ENCODE results near the gene EPN2.
"Not testable (repeated sequence)": the region's sequence is repeated elsewhere in the genome, so short reads cannot be mapped to it uniquely, and the experiment has no call there.

EPN2 gene

DNA sequence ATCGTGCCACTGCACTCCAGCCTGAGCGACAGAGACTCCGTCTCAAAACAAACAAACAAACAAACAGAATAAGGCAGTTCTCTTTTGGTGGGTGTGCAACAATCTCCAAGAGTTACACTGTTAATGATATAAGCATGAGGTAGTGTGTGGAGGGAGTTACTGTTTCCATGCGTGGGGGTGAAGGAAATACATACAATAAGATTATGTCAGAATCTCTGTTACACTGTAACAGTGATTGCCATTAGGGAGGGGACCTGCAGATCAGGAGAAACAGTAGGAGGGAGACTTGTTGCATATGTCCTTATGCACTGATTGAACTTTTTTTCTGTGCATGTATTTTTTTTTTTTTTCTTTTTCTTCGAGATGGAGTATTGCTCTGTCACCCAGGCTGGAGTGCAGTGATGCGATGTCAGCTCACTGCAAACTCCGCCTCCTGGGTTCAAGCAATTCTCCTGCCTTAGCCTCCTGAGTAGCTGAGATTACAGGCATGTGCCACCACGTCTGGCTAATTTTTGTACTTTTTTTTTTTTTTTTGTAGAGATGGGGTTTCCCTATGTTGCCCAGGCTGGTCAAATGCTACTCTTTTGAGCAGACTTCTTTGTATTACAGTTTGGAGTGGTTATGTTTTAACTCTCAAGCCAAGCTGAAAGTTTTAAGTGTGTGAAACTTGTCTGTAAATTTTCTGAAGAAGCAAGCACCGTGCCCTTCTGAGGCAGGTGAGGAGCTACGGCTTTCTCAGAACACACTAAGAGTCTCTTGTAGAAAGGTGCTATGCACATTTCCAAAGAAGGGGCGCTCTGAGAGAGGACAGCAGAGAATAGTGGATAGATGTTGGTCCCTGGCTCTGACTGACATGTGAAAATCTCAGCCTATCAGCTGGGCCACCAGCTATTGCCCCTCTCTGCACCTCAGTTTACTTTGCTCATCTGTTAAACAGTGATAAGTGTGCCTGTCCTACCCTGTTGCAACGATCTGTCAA is 10.3 kb upstream of the EPN2 start:
- H3K9me3 ChIP-seq; H3K27me3 ChIP-seq (ENCODE audit: low read depth); H3K4me3 ChIP-seq; H3K36me3 ChIP-seq (replicated peaks); H3K4me1 ChIP-seq; DNase-seq (ENCODE audit: low spot score in 2 of 2); in situ Hi-C loops (cut with MboI; ENCODE audit: low sequenced_read_pairs): not testable (repeated sequence)

DNA sequence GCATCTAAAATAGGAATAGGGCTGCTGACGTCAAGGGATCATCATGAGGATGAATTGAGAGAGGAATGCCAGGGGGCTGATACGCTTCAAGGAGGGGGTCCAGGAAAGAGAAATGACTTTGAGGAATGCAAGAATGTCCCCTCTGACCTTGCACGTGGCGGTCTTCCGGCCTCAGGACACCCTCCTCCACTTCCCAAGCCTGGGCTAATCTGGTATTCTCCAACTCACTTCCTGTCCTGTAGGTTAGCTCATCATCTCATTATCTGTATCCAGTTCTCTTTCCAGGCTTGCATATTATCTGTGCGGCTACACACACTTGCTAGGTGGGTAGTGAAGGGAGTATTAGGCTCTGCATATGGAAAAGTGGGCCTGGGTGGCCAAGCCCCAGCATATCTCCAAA is 2.5 kb upstream of the EPN2 start:
- H3K4me1 ChIP-seq, result not testable (repeated sequence)

DNA sequence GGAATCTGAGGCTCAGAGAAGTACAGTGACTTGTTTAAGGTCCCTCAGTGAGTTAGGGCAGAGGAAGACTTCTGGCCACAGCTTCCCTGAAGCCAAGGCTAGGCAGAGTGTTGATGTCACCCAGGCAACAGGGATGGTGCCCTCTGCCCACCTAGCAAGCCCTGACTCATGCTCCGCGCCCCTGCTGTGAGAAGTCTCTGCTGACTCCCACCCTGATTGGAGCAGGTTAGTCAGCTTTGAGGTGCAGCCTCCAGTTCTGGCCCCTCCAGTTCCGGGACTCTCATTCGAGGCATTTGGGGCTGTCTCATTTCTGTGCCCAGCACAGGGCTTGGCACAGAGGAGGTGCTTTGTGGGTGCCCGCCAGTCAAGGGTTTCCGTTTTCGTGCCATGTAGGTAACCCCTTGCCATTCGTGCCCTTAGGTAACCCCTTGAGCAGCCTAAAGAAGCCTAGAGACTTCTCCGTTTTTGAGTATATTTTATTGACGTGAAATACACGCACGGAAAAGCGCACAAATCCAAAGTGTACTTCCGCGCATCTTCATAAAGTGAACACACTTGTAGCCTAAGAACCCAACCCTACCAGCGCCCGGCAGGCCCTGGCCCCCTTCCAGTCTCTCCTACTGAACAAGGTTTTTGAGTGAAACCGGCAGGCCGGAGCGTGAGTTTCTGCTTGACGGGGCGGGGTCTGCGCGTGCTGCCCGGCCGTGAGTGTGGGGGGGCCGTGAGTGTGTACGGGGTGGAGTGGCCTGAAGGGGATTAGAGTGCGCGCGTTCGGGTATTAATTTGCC is 621 bp upstream of the EPN2 start:
- H3K36me3 ChIP-seq (replicated peaks); H3K9me3 ChIP-seq; H3K4me3 ChIP-seq; in situ Hi-C loops (cut with MboI; ENCODE audit: low sequenced_read_pairs); H3K27me3 ChIP-seq (ENCODE audit: low read depth); H3K4me1 ChIP-seq; DNase-seq (ENCODE audit: low spot score in 2 of 2): not testable (repeated sequence)

More for the DNA sequence above, 2.5 kb upstream of the EPN2 start:
- H3K4me3 ChIP-seq; in situ Hi-C loops (cut with MboI; ENCODE audit: low sequenced_read_pairs); DNase-seq (ENCODE audit: low spot score in 2 of 2); H3K9me3 ChIP-seq; H3K36me3 ChIP-seq (replicated peaks); H3K27me3 ChIP-seq (ENCODE audit: low read depth): not testable (repeated sequence)

DNA sequence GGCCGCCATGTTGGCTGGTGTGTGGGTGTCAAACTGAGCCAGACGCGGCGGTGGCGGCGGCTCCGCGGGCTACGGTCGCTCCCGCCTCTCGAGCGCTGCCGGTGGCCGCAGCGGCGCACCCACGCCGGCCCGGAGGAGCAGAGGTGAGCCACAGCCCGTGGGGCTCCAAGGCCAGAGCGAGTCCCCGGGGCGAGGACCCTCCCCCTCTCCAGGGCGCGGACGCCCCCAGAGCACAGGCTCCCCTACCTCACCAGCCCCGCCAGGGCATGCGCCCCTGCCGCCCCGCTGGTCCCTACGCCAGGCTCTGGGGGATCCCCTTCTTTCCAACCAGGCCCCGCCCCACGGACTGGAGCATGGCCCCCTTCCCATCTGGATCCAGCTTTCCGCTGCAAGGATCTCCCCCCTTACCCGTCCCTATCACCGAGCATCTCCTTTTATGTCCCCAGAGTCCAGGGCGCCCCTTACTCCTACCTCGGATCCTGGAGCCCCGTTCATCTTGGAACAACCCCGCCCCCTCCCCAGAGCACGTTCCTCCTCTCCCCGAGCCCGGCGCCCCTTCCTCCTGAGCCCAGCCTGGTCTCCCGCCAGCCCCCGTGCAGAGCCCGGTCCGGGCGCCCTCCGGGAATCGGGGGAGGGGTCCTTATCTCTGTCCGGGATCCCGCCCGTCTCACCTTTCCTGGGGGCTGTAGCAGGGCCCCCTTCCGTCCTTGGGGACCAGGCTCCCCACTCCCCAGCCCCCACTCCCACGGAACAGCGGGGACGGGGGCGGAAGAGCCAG is 412 bp downstream of the EPN2 start:
- peak in 1 of 2 experiments; percentile 48 for DNase-seq (ENCODE audit: low spot score in 2 of 2)
- H3K4me3 ChIP-seq, result peak overlapping the region; percentile 95
- no peaks in the 10 kb centered on the region for H3K9me3 ChIP-seq
- in situ Hi-C loops (cut with MboI; ENCODE audit: low sequenced_read_pairs), result no loop called here
- no peaks in the 10 kb centered on the region for H3K27me3 ChIP-seq (ENCODE audit: low read depth)
- H3K36me3 ChIP-seq (replicated peaks), result peaks cover 3% of the 10 kb centered on the region; the same call in 1 of the 2 replicates
- H3K4me1 ChIP-seq, result peaks cover 7% of the 10 kb centered on the region

DNA sequence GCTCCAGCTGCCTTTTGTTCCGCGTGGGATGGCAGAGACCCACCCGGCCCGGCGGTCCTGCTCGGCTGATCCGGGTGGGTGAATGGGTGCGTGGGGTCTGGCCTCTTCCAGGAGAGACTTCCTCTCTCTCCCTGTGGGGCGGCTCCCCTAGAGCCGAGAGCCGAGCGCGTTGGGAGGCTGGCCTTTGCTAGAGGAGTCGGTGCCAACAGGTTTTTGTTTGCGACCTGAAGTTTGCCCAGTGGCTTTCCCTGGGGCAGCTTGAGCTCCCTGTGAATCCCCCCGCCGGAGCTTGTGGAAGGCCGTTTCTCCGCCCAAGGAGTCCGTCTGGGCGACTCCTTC is 970 bp downstream of the EPN2 start:
- no peaks in the 10 kb centered on the region for H3K27me3 ChIP-seq (ENCODE audit: low read depth)
- DNase-seq (ENCODE audit: low spot score in 2 of 2), result peak; percentile 26 to 58
- peak overlapping the region; percentile 95 for H3K4me3 ChIP-seq
- H3K36me3 ChIP-seq (replicated peaks), result peaks cover 3% of the 10 kb centered on the region; the same call in 1 of the 2 replicates
- H3K9me3 ChIP-seq, result no peaks in the 10 kb centered on the region
- H3K4me1 ChIP-seq, result peaks cover 7% of the 10 kb centered on the region
- in situ Hi-C loops (cut with MboI; ENCODE audit: low sequenced_read_pairs), result no loop called here

DNA sequence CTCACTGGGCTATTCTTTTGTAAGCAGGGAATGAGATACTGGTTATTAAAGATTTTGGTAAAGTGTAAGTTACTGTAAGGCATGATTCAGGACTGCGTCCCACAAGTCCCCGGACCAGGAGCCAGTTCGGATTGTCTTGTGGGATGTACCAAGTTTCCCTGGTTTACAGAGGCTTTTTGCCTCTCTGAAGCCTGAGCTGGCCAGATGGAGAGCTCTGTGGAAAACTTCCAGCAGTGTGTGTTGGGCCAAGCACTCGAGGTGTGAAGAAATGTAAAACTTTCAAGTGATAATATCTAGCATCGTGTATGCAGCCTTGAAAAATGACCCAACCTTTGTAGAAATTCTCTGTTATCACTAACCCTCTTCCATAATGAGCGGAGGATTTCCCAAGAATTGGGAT is 2.4 kb downstream of the EPN2 start:
- DNase-seq (ENCODE audit: low spot score in 2 of 2), result no peak
- H3K9me3 ChIP-seq, result no peaks in the 10 kb centered on the region
- H3K4me3 ChIP-seq, result no peak overlapping the region
- peaks cover 7% of the 10 kb centered on the region for H3K4me1 ChIP-seq
- H3K27me3 ChIP-seq (ENCODE audit: low read depth), result no peaks in the 10 kb centered on the region
- in situ Hi-C loops (cut with MboI; ENCODE audit: low sequenced_read_pairs), result no loop called here
- H3K36me3 ChIP-seq (replicated peaks), result peaks cover 3% of the 10 kb centered on the region; the same call in 1 of the 2 replicates

DNA sequence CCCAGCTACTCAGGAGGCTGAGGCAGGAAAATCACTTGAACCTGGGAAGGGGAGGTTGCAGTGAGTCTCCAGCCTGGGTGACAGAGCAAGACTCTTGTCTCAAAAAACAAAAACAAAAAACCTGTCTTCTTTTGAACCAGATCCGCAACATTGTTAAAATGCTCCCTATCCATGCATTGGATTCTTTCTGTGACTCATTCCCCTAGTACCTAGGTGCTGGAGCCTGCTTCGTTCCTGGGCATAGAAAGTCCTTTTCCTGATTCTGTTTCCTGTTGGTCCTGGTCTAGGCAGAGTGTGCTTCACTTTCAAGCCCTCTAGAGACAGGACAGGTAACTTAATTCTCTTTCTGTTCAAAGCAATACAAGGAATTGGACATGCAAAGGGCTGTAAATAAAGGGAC is 5.2 kb downstream of the EPN2 start:
- Histone ChIP-seq H3K27me3 (ENCODE audit: low read depth) (no peaks in the 10 kb centered on the region), H3K4me3 (no peak overlapping the region), H3K36me3 (replicated peaks) (peaks cover 3% of the 10 kb centered on the region; the same call in 1 of the 2 replicates), H3K4me1 (peaks cover 7% of the 10 kb centered on the region), H3K9me3 (no peaks in the 10 kb centered on the region)
- DNase-seq (ENCODE audit: low spot score in 2 of 2), result no peak
- in situ Hi-C loops (cut with MboI; ENCODE audit: low sequenced_read_pairs), result no loop called here

DNA sequence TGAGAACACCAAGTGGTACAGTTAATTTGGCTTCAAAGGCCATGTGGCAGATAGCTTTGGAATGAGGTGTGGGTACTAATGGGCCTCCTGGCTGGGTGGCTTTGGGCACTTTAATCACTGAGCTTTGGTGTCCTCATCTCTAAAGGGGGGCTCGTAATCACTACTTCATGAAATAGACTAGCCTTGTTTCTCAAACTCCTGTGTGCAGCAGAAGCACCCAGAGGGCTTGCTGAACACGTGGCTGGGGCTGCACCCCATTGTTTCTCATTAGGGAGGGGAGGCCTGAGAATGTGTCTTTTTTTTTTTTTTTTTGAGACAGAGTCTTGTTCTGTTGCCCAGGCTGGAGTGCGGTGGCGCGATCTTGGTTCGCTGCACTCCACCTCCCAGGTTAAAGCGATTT is 5.8 kb downstream of the EPN2 start:
- no peaks in the 10 kb centered on the region for H3K36me3 ChIP-seq (replicated peaks)
- in situ Hi-C loops (cut with MboI; ENCODE audit: low sequenced_read_pairs), result no loop called here
- no peaks in the 10 kb centered on the region for H3K27me3 ChIP-seq (ENCODE audit: low read depth)
- peaks cover 7% of the 10 kb centered on the region for H3K4me1 ChIP-seq
- H3K4me3 ChIP-seq, result no peak overlapping the region
- H3K9me3 ChIP-seq, result no peaks in the 10 kb centered on the region
- no peak for DNase-seq (ENCODE audit: low spot score in 2 of 2)

DNA sequence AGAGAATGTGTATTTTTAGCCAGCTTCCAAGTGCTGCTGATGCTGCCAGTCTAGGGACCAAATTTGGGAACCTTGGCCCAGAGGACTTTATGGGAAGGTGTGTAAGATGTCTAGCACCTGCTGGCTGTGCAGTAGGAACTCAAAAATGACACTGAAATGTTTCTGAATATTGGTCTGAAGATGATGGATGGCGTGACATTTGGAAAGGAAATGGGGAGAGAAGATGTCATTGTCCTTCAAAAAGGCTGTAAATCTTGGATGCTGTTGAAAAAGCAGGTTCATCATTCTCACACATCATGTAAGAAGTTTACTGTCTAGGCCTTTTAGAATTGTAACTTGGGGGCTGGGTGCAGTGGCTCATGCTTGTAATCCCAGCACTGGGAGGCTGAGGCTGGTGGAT is 6.7 kb downstream of the EPN2 start:
- Histone ChIP-seq H3K4me3 (no peak overlapping the region), H3K4me1 (peaks cover 3% of the 10 kb centered on the region), H3K9me3 (no peaks in the 10 kb centered on the region), H3K27me3 (ENCODE audit: low read depth) (no peaks in the 10 kb centered on the region), H3K36me3 (replicated peaks) (no peaks in the 10 kb centered on the region)
- no peak for DNase-seq (ENCODE audit: low spot score in 2 of 2)
- in situ Hi-C loops (cut with MboI; ENCODE audit: low sequenced_read_pairs), result no loop called here

DNA sequence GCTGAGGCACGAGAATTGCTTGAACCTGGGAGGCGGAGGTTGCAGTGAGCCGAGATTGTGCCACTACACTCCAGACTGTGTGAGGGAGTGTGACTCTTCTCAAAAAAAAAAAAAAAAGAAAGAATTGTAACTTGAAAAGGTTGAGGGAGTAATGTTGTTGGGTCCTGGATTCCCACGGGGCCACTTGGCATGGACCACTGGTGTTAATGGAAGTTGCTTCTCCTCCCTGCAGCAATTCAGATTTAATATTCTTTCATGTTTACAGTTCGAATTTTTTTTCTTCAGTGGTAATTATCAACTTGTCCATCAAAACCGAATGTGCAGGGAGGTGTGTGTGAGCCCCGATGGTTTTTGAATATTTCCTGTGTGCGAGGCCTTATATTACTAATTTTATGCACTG is 7.2 kb downstream of the EPN2 start:
- DNase-seq (ENCODE audit: low spot score in 2 of 2), result no peak
- Histone ChIP-seq H3K27me3 (ENCODE audit: low read depth) (no peaks in the 10 kb centered on the region), H3K4me1 (no peaks in the 10 kb centered on the region; the same call in 1 of the 2 replicates), H3K4me3 (no peak overlapping the region), H3K9me3 (no peaks in the 10 kb centered on the region), H3K36me3 (replicated peaks) (no peaks in the 10 kb centered on the region)
- in situ Hi-C loops (cut with MboI; ENCODE audit: low sequenced_read_pairs), result no loop called here

DNA sequence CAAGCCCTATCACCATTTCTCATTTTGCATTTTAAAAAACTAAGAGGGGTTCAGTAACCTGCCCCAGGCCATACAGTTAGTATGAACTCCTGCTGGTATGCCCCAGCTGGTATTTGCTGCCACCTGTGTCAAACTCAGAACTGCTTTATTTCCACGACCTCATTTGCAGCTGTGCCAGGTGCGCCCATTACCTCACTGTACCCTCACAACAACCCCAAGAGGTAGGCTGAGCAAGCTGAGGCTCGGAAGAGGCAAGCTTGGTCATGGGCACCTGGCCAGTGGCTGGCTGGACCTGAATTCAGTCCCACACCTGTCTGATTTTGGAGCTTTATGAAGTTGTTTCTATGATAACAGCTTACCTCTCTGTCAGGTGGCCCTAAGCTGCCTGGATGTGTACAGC is 7.6 kb downstream of the EPN2 start:
- H3K4me1 ChIP-seq, result no peaks in the 10 kb centered on the region; the same call in 1 of the 2 replicates
- H3K9me3 ChIP-seq, result no peaks in the 10 kb centered on the region
- H3K27me3 ChIP-seq (ENCODE audit: low read depth), result no peaks in the 10 kb centered on the region
- H3K4me3 ChIP-seq, result no peak overlapping the region
- H3K36me3 ChIP-seq (replicated peaks), result no peaks in the 10 kb centered on the region
- no peak for DNase-seq (ENCODE audit: low spot score in 2 of 2)
- in situ Hi-C loops (cut with MboI; ENCODE audit: low sequenced_read_pairs), result no loop called here

DNA sequence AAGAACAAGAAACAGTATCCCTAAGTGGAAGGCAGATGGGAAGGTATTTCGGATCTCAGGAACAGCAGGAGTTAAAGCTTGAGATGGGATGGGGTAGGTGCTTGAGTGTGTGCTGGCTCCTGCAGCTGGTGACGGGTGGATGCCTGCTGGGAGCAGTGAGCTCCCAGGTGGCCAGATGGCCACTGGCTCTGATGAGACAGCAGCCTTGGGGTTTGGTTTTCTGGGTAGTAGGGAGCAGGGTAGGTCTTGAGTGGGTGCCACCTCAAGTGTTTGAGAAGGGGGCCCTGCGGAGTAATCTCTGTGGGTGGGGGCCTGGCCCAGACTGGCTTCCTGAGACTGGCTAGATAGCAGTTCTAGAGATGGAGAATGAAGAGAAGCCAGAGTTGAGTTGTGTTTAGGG is 10.3 kb downstream of the EPN2 start:
- Histone ChIP-seq H3K27me3 (ENCODE audit: low read depth) (no peaks in the 10 kb centered on the region), H3K4me3 (no peak overlapping the region), H3K4me1 (no peaks in the 10 kb centered on the region), H3K36me3 (replicated peaks) (no peaks in the 10 kb centered on the region), H3K9me3 (no peaks in the 10 kb centered on the region)
- in situ Hi-C loops (cut with MboI; ENCODE audit: low sequenced_read_pairs), result no loop called here
- DNase-seq (ENCODE audit: low spot score in 2 of 2), result no peak

DNA sequence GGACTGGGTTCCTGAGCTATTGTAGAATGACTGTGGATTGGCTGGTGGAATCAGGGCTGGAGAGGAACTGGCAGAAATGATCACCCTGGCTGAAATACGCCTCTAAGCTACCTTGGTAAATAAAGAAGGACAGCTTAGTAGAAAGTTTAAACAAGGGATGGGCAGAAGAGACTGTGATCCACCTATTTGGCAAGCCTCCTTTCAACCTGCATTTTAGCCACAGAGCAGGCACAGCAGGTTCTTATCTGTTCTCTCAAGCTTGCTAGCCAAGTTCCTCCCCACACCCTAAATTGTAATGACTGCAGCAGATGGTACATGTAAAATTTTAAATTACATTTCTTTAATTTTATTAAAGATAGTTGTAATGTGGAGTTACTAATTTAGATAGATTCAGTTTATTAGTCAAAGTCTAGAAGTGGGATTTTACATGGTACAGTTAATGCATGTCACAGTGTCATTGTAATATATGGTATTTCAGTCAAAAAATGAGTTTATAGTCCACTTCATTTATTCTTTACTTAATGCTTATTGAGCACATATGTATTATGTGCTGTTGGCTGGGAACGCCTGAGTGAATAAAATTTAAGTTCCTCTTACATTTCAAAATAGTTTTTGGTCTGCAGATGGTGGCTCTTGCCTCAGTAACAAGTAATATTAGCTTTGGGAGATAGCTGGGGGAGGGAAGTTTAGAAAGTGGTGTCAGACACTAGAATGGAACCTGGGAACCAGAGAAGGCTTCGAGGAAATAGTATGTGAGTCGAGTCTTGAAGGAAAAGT is 11.2 kb downstream of the EPN2 start:
- H3K4me1 ChIP-seq, result no peaks in the 10 kb centered on the region
- DNase-seq (ENCODE audit: low spot score in 2 of 2), result no peak
- H3K9me3 ChIP-seq, result no peaks in the 10 kb centered on the region
- no peaks in the 10 kb centered on the region for H3K27me3 ChIP-seq (ENCODE audit: low read depth)
- H3K36me3 ChIP-seq (replicated peaks), result 0 out of 2 replicates have a peak, but pooled peaks cover 3% of the 10 kb centered on the region
- H3K4me3 ChIP-seq, result no peak overlapping the region
- in situ Hi-C loops (cut with MboI; ENCODE audit: low sequenced_read_pairs), result no loop called here

Data from HAP-1 (cell line).